Measurements from ENCODE around the gene E2F4.

The E2F4 gene

DNA sequence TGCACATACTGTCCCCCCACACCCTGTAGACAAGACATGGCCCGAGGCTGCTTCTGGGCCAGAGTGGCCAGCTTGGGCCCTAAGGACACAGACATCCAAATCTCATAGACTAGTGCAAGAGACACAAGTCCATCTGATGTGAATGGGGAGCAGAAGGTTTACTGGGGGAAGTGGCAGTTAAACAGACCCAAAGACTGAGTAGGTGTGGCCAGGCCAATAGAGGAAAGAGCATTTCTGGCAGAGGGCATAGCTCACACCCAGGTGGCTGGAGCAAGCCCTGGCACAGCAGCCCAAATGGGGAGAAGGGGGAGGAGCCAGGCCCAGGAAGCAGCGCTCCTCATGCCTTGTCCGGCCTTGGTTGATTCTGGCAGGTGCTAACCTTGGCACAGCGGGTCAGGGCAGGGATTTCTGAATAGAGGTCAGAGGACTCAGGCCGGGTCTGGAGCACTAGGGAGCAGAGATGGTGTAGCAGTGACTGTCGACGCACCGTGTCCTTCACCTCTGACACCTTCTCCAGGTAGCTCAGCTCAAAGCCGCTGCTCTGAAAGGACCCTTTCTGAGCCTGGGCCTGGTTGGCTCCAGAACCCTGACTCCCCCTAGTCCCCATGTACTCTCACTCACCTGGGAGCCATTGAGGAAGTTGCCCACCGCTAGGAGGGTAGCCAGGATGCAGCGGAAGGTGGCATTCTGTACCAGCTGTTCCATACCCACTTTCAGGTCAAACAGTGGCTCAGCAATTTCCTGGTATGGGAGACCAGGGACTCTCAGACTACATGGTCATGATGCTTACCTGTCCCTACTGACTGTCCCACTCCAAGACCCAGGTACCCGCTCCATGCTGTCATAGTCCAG is 39.1 kb downstream of the E2F4 start:
- Histone ChIP-seq H3K4me1 (ENCODE audit: control insufficient read depth in 1 of 2, insufficient read depth in 2 of 2, low read length in 2 of 2) (peaks cover 10 to 12% of the 10 kb centered on the region in 2 experiments), H4K12ac (ENCODE audit: low read depth, low read length) (no peak overlapping the region), H3K79me2 (ENCODE audit: control insufficient read depth, insufficient read depth, low read length, poor library complexity) (peaks cover 9% of the 10 kb centered on the region), H3K14ac (ENCODE audit: low read length) (no peak overlapping the region), H3K9me3 (ENCODE audit: insufficient read depth, low read depth, low read length) (no peaks in the 10 kb centered on the region), H3K4me3 (ENCODE audit: low read depth, low read length) (no peak overlapping the region), H3K27me3 (ENCODE audit: insufficient read depth, low read length) (no peaks in the 10 kb centered on the region), H2AK5ac (ENCODE audit: low read length) (no peak overlapping the region), H3K36me3 (ENCODE audit: control insufficient read depth in 1 of 2, insufficient read depth in 2 of 2, low read length in 2 of 2) (peaks cover 51 to 54% of the 10 kb centered on the region in 2 experiments), H4K91ac (ENCODE audit: low read depth, low read length) (no peak overlapping the region), H2AFZ (ENCODE audit: insufficient read depth, low read length, poor library complexity) (no peak overlapping the region), H3K79me1 (ENCODE audit: low read length) (peaks cover 8% of the 10 kb centered on the region), H2BK12ac (ENCODE audit: low read length) (no peak overlapping the region), H3K4me2 (ENCODE audit: low read length) (no peak overlapping the region), H3K9ac (ENCODE audit: low read length) (no peak overlapping the region), H3K27ac (ENCODE audit: low read depth, low read length) (no peak overlapping the region), H3K23ac (ENCODE audit: low read length) (no peak overlapping the region), H3K4ac (ENCODE audit: low read depth, low read length) (no peak overlapping the region), H3K18ac (ENCODE audit: low read length) (no peak overlapping the region), H2BK5ac (ENCODE audit: low read depth, low read length, poor library complexity) (no peak overlapping the region), H4K8ac (ENCODE audit: low read depth, low read length) (no peak overlapping the region), H2BK120ac (ENCODE audit: insufficient read depth, low read length, poor library complexity) (no peak overlapping the region)
- DNase-seq: no peak
- no CpG with 5 or more reads among the region's 12 CpGs for WGBS (ENCODE audit: extremely low coverage, insufficient coverage, insufficient read length)

DNA sequence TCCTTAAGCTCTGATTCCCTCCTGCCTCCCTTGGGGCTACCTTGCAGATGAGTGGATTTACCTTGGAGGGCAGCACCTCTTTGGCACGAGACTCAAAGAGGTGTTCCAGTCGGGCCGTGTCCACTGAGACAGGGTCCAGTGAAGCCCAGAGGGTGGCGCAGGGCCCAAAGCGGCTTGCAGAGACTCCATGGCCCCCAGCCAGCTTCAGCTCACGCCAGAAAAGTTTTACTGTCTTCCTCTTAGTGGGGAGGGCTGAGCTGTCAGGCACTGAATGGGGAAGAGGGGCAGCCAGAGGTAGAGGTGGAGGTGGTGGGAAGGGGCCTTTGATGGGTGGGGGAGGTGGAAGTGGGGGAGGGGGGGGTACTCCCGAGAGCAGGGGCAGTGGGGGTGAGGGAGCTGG is 41.6 kb downstream of the E2F4 start:
- Histone ChIP-seq H2BK12ac (ENCODE audit: low read length) (no peak overlapping the region), H3K27me3 (ENCODE audit: insufficient read depth, low read length) (no peaks in the 10 kb centered on the region), H3K4me3 (ENCODE audit: low read depth, low read length) (no peak overlapping the region), H3K14ac (ENCODE audit: low read length) (no peak overlapping the region), H2AFZ (ENCODE audit: insufficient read depth, low read length, poor library complexity) (no peak overlapping the region), H3K79me1 (ENCODE audit: low read length) (no peaks in the 10 kb centered on the region), H3K9me3 (ENCODE audit: insufficient read depth, low read depth, low read length) (no peaks in the 10 kb centered on the region), H3K4me2 (ENCODE audit: low read length) (no peak overlapping the region), H3K9ac (ENCODE audit: low read length) (no peak overlapping the region), H2BK5ac (ENCODE audit: low read depth, low read length, poor library complexity) (no peak overlapping the region), H2AK5ac (ENCODE audit: low read length) (no peak overlapping the region), H3K79me2 (ENCODE audit: control insufficient read depth, insufficient read depth, low read length, poor library complexity) (no peaks in the 10 kb centered on the region), H3K36me3 (ENCODE audit: control insufficient read depth in 1 of 2, insufficient read depth in 2 of 2, low read length in 2 of 2) (peaks cover 64 to 66% of the 10 kb centered on the region in 2 experiments), H3K4ac (ENCODE audit: low read depth, low read length) (no peak overlapping the region), H4K8ac (ENCODE audit: low read depth, low read length) (no peak overlapping the region), H3K23ac (ENCODE audit: low read length) (no peak overlapping the region), H4K12ac (ENCODE audit: low read depth, low read length) (no peak overlapping the region), H3K18ac (ENCODE audit: low read length) (no peak overlapping the region), H3K4me1 (ENCODE audit: control insufficient read depth in 1 of 2, insufficient read depth in 2 of 2, low read length in 2 of 2) (no peaks in the 10 kb centered on the region), H2BK120ac (ENCODE audit: insufficient read depth, low read length, poor library complexity) (no peak overlapping the region), H3K27ac (ENCODE audit: low read depth, low read length) (no peak overlapping the region), H4K91ac (ENCODE audit: low read depth, low read length) (no peak overlapping the region)
- DNase-seq: no peak
- WGBS (ENCODE audit: extremely low coverage, insufficient coverage, insufficient read length): no CpG with 5 or more reads among the region's 7 CpGs

DNA sequence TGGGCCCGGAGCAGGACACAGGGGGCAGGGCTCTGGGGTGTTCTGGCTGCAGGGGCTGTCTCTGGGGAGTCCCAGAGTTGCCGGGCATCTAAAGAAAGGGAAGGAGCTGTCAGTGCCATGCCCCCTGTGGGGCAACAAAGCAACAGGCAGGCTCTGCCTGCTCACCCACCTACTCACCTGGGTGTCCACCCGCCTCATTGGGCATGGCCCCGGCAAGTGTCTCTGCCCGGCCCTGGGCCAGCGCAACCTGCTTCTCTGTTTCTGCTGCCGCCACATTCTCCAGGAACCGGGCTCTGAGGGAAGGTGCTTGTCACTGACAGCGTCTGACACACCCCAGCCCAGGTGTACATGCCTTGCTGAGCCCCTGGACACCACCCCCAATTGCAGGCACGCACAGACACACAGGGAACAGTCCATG is 42.2 kb downstream of the E2F4 start:
- Histone ChIP-seq H3K4me2 (ENCODE audit: low read length) (no peak overlapping the region), H2AK5ac (ENCODE audit: low read length) (no peak overlapping the region), H3K9ac (ENCODE audit: low read length) (no peak overlapping the region), H3K27ac (ENCODE audit: low read depth, low read length) (no peak overlapping the region), H2BK12ac (ENCODE audit: low read length) (no peak overlapping the region), H3K4me3 (ENCODE audit: low read depth, low read length) (no peak overlapping the region), H3K4ac (ENCODE audit: low read depth, low read length) (no peak overlapping the region), H3K9me3 (ENCODE audit: insufficient read depth, low read depth, low read length) (no peaks in the 10 kb centered on the region), H3K27me3 (ENCODE audit: insufficient read depth, low read length) (no peaks in the 10 kb centered on the region), H4K91ac (ENCODE audit: low read depth, low read length) (no peak overlapping the region), H3K14ac (ENCODE audit: low read length) (no peak overlapping the region), H3K36me3 (ENCODE audit: control insufficient read depth in 1 of 2, insufficient read depth in 2 of 2, low read length in 2 of 2) (peaks cover 60 to 62% of the 10 kb centered on the region in 2 experiments), H3K79me1 (ENCODE audit: low read length) (no peaks in the 10 kb centered on the region), H3K79me2 (ENCODE audit: control insufficient read depth, insufficient read depth, low read length, poor library complexity) (no peaks in the 10 kb centered on the region), H3K4me1 (ENCODE audit: control insufficient read depth in 1 of 2, insufficient read depth in 2 of 2, low read length in 2 of 2) (no peaks in the 10 kb centered on the region), H2BK5ac (ENCODE audit: low read depth, low read length, poor library complexity) (no peak overlapping the region), H3K18ac (ENCODE audit: low read length) (no peak overlapping the region), H4K12ac (ENCODE audit: low read depth, low read length) (no peak overlapping the region), H3K23ac (ENCODE audit: low read length) (no peak overlapping the region), H2BK120ac (ENCODE audit: insufficient read depth, low read length, poor library complexity) (no peak overlapping the region), H4K8ac (ENCODE audit: low read depth, low read length) (no peak overlapping the region), H2AFZ (ENCODE audit: insufficient read depth, low read length, poor library complexity) (no peak overlapping the region)
- WGBS (ENCODE audit: extremely low coverage, insufficient coverage, insufficient read length): no CpG with 5 or more reads among the region's 10 CpGs
- no peak for DNase-seq

DNA sequence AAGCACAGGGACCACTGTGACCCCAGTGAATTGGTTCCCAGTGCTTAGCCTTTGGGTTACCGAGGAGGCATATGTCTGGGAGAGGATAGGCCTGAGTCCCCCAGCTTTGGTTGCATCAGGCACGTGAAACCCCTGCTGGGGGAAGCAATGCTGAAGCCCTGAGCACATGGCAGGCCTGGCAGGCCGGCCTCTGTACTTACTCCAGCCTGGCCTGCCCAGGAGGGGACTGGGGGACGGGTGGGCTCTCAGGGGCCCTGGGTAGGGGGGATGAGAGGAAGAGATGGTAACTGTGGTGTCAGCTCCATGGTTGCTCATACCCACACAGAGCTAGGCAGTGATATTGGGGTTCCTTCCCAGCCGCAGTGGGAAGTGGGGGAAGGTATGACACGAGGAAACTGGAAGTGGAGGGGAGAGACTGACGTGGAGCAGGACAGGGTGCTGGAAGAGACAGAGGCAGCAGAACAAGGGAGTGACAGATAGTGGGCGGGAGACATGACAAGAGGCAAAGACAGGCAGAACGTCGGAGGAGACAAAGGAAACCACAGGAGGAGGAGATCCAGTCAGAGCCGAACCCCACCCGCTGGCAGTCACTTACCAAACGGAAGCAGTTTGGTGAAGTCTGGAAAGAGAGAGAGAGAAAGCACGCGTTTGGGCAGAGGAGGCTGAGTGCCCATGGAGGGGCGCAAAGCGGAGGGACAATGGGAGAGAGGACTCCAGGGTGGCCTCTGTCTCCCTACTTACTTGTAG is 44.0 kb downstream of the E2F4 start:
- Histone ChIP-seq H3K79me1 (ENCODE audit: low read length) (peaks cover 6% of the 10 kb centered on the region), H3K27ac (ENCODE audit: low read depth, low read length) (no peak overlapping the region), H3K4ac (ENCODE audit: low read depth, low read length) (no peak overlapping the region), H3K4me2 (ENCODE audit: low read length) (no peak overlapping the region), H3K23ac (ENCODE audit: low read length) (no peak overlapping the region), H3K4me3 (ENCODE audit: low read depth, low read length) (no peak overlapping the region), H3K14ac (ENCODE audit: low read length) (no peak overlapping the region), H4K12ac (ENCODE audit: low read depth, low read length) (no peak overlapping the region), H2BK5ac (ENCODE audit: low read depth, low read length, poor library complexity) (no peak overlapping the region), H3K79me2 (ENCODE audit: control insufficient read depth, insufficient read depth, low read length, poor library complexity) (peaks cover 2% of the 10 kb centered on the region), H4K91ac (ENCODE audit: low read depth, low read length) (no peak overlapping the region), H4K8ac (ENCODE audit: low read depth, low read length) (no peak overlapping the region), H2BK120ac (ENCODE audit: insufficient read depth, low read length, poor library complexity) (no peak overlapping the region), H3K18ac (ENCODE audit: low read length) (no peak overlapping the region), H3K4me1 (ENCODE audit: control insufficient read depth in 1 of 2, insufficient read depth in 2 of 2, low read length in 2 of 2) (peaks cover 6 to 7% of the 10 kb centered on the region in 2 experiments), H2AK5ac (ENCODE audit: low read length) (no peak overlapping the region), H2AFZ (ENCODE audit: insufficient read depth, low read length, poor library complexity) (no peak overlapping the region), H3K27me3 (ENCODE audit: insufficient read depth, low read length) (no peaks in the 10 kb centered on the region), H3K36me3 (ENCODE audit: control insufficient read depth in 1 of 2, insufficient read depth in 2 of 2, low read length in 2 of 2) (peaks cover 42 to 44% of the 10 kb centered on the region in 2 experiments), H3K9me3 (ENCODE audit: insufficient read depth, low read depth, low read length) (no peaks in the 10 kb centered on the region), H3K9ac (ENCODE audit: low read length) (no peak overlapping the region), H2BK12ac (ENCODE audit: low read length) (peak overlapping the region; percentile 37)
- no peak for DNase-seq
- WGBS (ENCODE audit: extremely low coverage, insufficient coverage, insufficient read length): no CpG with 5 or more reads among the region's 17 CpGs
